Neuronal stem cell (in vitro differentiated cells): ENCODE results near the gene RLBP1.
A peak's percentile ranks its signal among the peaks of the same experiment; 100 is the strongest.

Experiments used
- DNase-seq: peaks from one replicate; pipeline ENCODE4 v3.0.0-alpha.2; 2013; ENCODE audit warnings: low spot score
- H2AFZ ChIP-seq: one replicate; pipeline ENCODE4 v1.6.1; 2013; ENCODE audit warnings: mild to moderate bottlenecking, low read length, inconsistent platforms
- H2AK5ac ChIP-seq: 2 replicates; pipeline ENCODE4 v1.6.1; 2013; ENCODE audit warnings: low read depth, mild to moderate bottlenecking, inconsistent platforms, low read length, moderate library complexity, mixed read lengths
- H2BK120ac ChIP-seq: 2 replicates; pipeline ENCODE4 v1.6.1; 2013; ENCODE audit warnings: low read depth, mild to moderate bottlenecking, inconsistent platforms, low read length, moderate library complexity, mixed read lengths
- H2BK12ac ChIP-seq: one replicate; pipeline ENCODE4 v1.6.1; 2013; ENCODE audit warnings: low read length, inconsistent platforms
- H2BK15ac ChIP-seq: 2 replicates; pipeline ENCODE4 v1.6.1; 2013; ENCODE audit warnings: mild to moderate bottlenecking, low read length, inconsistent platforms, mixed read lengths
- H2BK5ac ChIP-seq: one replicate; pipeline ENCODE4 v1.6.1; 2013; ENCODE audit warnings: inconsistent platforms, mild to moderate bottlenecking, low read length, moderate library complexity
- H3K14ac ChIP-seq: one replicate; pipeline ENCODE4 v1.6.1; 2013; ENCODE audit warnings: low read length, inconsistent platforms
- H3K18ac ChIP-seq: 2 replicates; pipeline ENCODE4 v1.6.1; 2013; ENCODE audit warnings: low read length, inconsistent platforms
- H3K23ac ChIP-seq: 2 replicates; pipeline ENCODE4 v1.6.1; 2013; ENCODE audit warnings: low read depth, mild to moderate bottlenecking, mixed read lengths, low read length, inconsistent platforms; ENCODE audit not compliant: poor library complexity
- H3K27ac ChIP-seq: replicated peaks from 3 replicates; pipeline ENCODE4 v1.5.1; 2013; ENCODE audit warnings: low read length, inconsistent platforms
- H3K27me3 ChIP-seq, 3 experiments: 2 replicates each; pipeline ENCODE4 v1.6.1; 2013; ENCODE audit warnings: low read length in 3 of 3, mild to moderate bottlenecking in 2 of 3, inconsistent platforms in 1 of 3, low read depth in 1 of 3, mixed read lengths in 1 of 3, moderate library complexity in 1 of 3; ENCODE audit not compliant: control insufficient read depth in 3 of 3, insufficient read depth in 3 of 3
- H3K36me3 ChIP-seq, 2 donors: replicated peaks in 1 of 2; 2 replicates each; pipeline ENCODE4 v1.6.1; 2013; ENCODE audit warnings: low read length in 2 of 2; ENCODE audit not compliant: control insufficient read depth in 2 of 2, insufficient read depth in 2 of 2
- H3K4ac ChIP-seq: 2 replicates; pipeline ENCODE4 v1.6.1; 2013; ENCODE audit warnings: inconsistent platforms, mild to moderate bottlenecking, low read length, moderate library complexity
- H3K4me1 ChIP-seq, 2 donors: 1 replicate in 1 of 2; 2 replicates in 1 of 2; pipeline ENCODE4 v1.6.1; 2013; ENCODE audit warnings: low read length in 2 of 2, low read depth in 1 of 2; ENCODE audit not compliant: control insufficient read depth in 2 of 2, insufficient read depth in 1 of 2
- H3K4me2 ChIP-seq: one replicate; pipeline ENCODE4 v1.6.1; 2013; ENCODE audit warnings: mild to moderate bottlenecking, low read length, inconsistent platforms; ENCODE audit not compliant: insufficient read depth, poor library complexity, severe bottlenecking
- H3K4me3 ChIP-seq, 2 donors: 2 replicates each; pipeline ENCODE4 v1.5.1; 2013; ENCODE audit warnings: low read length in 2 of 2, mild to moderate bottlenecking in 2 of 2, inconsistent platforms in 1 of 2, moderate library complexity in 1 of 2
- H3K79me1 ChIP-seq: one replicate; pipeline ENCODE4 v1.6.1; 2013; ENCODE audit warnings: low read depth, mild to moderate bottlenecking, inconsistent platforms, low read length, moderate library complexity
- H3K9ac ChIP-seq: one replicate; pipeline ENCODE4 v1.6.1; 2013; ENCODE audit warnings: mild to moderate bottlenecking, low read depth, low read length, inconsistent platforms; ENCODE audit not compliant: poor library complexity
- H3K9me3 ChIP-seq, 2 donors: replicated peaks in 1 of 2; 2 replicates each; pipeline versions ENCODE3 to v1.6.1; 2013; ENCODE audit warnings: low read length in 2 of 2, mild to moderate bottlenecking in 2 of 2, inconsistent platforms in 1 of 2, low read depth in 1 of 2, mixed read lengths in 1 of 2, moderate library complexity in 1 of 2; ENCODE audit not compliant: control insufficient read depth in 2 of 2, insufficient read depth in 1 of 2
- H4K8ac ChIP-seq: one replicate; pipeline ENCODE4 v1.6.1; 2013; ENCODE audit warnings: low read depth, mild to moderate bottlenecking, inconsistent platforms, low read length, moderate library complexity
- H4K91ac ChIP-seq: one replicate; pipeline ENCODE4 v1.6.1; 2013; ENCODE audit warnings: low read length, low read depth, mild to moderate bottlenecking, inconsistent platforms; ENCODE audit not compliant: poor library complexity
- WGBS, 2 donors: extraction: QIAGEN DNeasy Blood & Tissue Kit; methylation state at CpG; one replicate each; pipeline ENCODE4 v1.1.7; 2013; ENCODE audit warnings: missing lambda C conversion rate in 2 of 2, mixed read lengths in 1 of 2; ENCODE audit not compliant: insufficient read length in 2 of 2, insufficient replicate concordance in 1 of 2; ENCODE audit errors: extremely low coverage in 2 of 2; 5-methylcytosine and 5-hydroxymethylcytosine counted together

Gene RLBP1

GRCh38 chr15:89165677-89166076 lies 55.7 kb downstream of the RLBP1 start:
- Histone ChIP-seq H3K9me3 (no peaks in the 10 kb centered on the region), H4K8ac (no peak overlapping the region), H3K79me1 (no peaks in the 10 kb centered on the region), H3K14ac (no peak overlapping the region), H3K27me3 (no peaks in the 10 kb centered on the region), H3K4ac (no peak overlapping the region), H2BK12ac (no peak overlapping the region), H2BK15ac (no peak overlapping the region), H2BK120ac (no peak overlapping the region), H3K18ac (no peak overlapping the region), H3K4me2 (no peak overlapping the region), H2BK5ac (no peak overlapping the region), H3K4me1 (peaks cover 19 to 27% of the 10 kb centered on the region in 2 donors), H3K9ac (no peak overlapping the region), H2AFZ (no peak overlapping the region), H2AK5ac (no peak overlapping the region), H3K36me3 (no peaks in the 10 kb centered on the region), H3K4me3 (no peak overlapping the region), H3K27ac (no peak overlapping the region), H4K91ac (no peak overlapping the region), H3K23ac (no peak overlapping the region)
- no CpG with 5 or more reads among the region's 2 CpGs for WGBS, 2 donors
- no peak for DNase-seq

DNA sequence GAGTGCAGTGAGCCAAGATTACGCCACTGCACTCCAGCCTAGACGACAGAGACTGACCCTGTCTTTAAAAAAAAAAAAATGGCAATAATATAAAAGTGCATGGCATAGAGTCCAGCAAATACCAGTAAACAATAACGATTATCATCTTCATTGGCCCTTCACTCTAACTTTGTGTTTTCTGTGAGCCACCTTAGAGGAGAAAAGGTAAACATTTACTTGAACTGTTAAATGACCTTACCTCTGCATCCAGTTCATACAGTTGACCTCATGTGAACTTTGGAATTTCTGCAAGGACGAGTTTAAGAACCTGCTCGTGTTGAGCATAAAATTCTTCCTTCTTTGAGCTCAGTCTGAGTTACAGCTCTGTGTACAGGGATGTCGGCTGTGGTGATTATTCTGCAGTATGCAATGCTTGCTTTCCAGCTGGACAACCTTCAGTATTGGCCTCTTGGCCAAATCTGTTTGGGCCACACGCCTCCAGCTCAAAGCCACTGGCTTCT lies 56.6 kb downstream of the RLBP1 start:
- Histone ChIP-seq H3K4me3 (no peak overlapping the region), H3K4me1 (peaks cover 19 to 27% of the 10 kb centered on the region in 2 donors), H3K18ac (no peak overlapping the region), H2BK120ac (no peak overlapping the region), H4K8ac (no peak overlapping the region), H3K9me3 (no peaks in the 10 kb centered on the region), H2BK5ac (no peak overlapping the region), H3K36me3 (no peaks in the 10 kb centered on the region), H3K27ac (no peak overlapping the region), H3K4me2 (no peak overlapping the region), H3K9ac (no peak overlapping the region), H3K14ac (no peak overlapping the region), H3K79me1 (no peaks in the 10 kb centered on the region), H3K23ac (no peak overlapping the region), H3K27me3 (no peaks in the 10 kb centered on the region), H2BK15ac (no peak overlapping the region), H2AK5ac (no peak overlapping the region), H4K91ac (no peak overlapping the region), H2BK12ac (no peak overlapping the region), H2AFZ (no peak overlapping the region), H3K4ac (no peak overlapping the region)
- no peak for DNase-seq
- no CpG with 5 or more reads among the region's 7 CpGs for WGBS, 2 donors

- no peak overlapping the region for H3K14ac ChIP-seq
- H3K23ac ChIP-seq: no peak overlapping the region
- H2AFZ ChIP-seq: no peak overlapping the region
- H3K9ac ChIP-seq: no peak overlapping the region
- no peaks in the 10 kb centered on the region for H3K9me3 ChIP-seq
- no peak overlapping the region for H3K4me2 ChIP-seq
- H2BK120ac ChIP-seq: no peak overlapping the region
- H3K18ac ChIP-seq: no peak overlapping the region
- H3K4me3 ChIP-seq: no peak overlapping the region
- peak; percentile 20 for DNase-seq
- no peaks in the 10 kb centered on the region for H3K79me1 ChIP-seq
- no CpG with 5 or more reads among the region's 5 CpGs for WGBS, 2 donors
- H3K4me1 ChIP-seq: peaks cover 19 to 27% of the 10 kb centered on the region in 2 donors
- H3K27ac ChIP-seq: no peak overlapping the region
- no peak overlapping the region for H4K8ac ChIP-seq
- no peak overlapping the region for H3K4ac ChIP-seq
- no peak overlapping the region for H2AK5ac ChIP-seq
- H3K36me3 ChIP-seq: no peaks in the 10 kb centered on the region
- H3K27me3 ChIP-seq: no peaks in the 10 kb centered on the region
- no peak overlapping the region for H2BK5ac ChIP-seq
- no peak overlapping the region for H2BK12ac ChIP-seq
- no peak overlapping the region for H4K91ac ChIP-seq
- H2BK15ac ChIP-seq: no peak overlapping the region
Measured at GRCh38 chr15:89163271-89164055, 57.9 kb downstream of the RLBP1 start.

DNA sequence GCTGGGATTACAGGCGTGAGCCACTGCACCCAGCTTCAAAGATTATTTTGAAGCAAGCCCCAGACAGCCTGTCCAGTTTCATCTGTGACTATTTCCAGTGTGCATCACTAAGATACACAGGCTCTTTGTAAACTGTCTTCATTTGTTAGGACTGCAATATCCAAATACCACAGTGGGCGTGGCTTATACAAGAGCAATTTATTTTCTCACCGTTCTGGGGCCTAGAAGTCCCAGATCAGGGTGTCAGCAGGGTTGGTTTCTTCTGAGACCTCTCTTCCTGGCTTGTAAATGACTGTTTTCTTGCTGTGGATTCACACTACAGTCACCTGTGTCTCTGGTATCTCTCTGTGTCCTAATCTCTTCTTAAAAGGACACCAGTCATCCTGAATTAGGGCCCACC lies 59.7 kb downstream of the RLBP1 start:
- Histone ChIP-seq H3K9ac (no peak overlapping the region), H3K4ac (no peak overlapping the region), H2BK12ac (no peak overlapping the region), H2AFZ (no peak overlapping the region), H3K4me3 (no peak overlapping the region), H3K4me2 (no peak overlapping the region), H4K8ac (no peak overlapping the region), H3K23ac (no peak overlapping the region), H4K91ac (no peak overlapping the region), H3K27me3 (no peaks in the 10 kb centered on the region), H3K27ac (no peak overlapping the region), H3K4me1 (peaks cover 11 to 19% of the 10 kb centered on the region in 2 donors), H3K18ac (no peak overlapping the region), H3K36me3 (peaks cover 3 to 6% of the 10 kb centered on the region in 2 donors), H2BK120ac (no peak overlapping the region), H2AK5ac (no peak overlapping the region), H3K79me1 (no peaks in the 10 kb centered on the region), H2BK5ac (no peak overlapping the region), H3K14ac (no peak overlapping the region), H3K9me3 (no peaks in the 10 kb centered on the region), H2BK15ac (no peak overlapping the region)
- no CpG with 5 or more reads among the region's 3 CpGs for WGBS, 2 donors
- no peak for DNase-seq
